NCI-H146 (cell line): ENCODE results near the gene THOC2.
"Not testable (repeated sequence)": the region's sequence is repeated elsewhere in the genome, so short reads cannot be mapped to it uniquely, and the experiment has no call there.

Source experiments
- DNase-seq: peaks from one replicate; lab custom pipeline; 2025; lab: John Stamatoyannopoulos, UW

The THOC2 gene

GRCh38 chrX:123738378-123738940, 5.6 kb upstream of the THOC2 start:
- no peak for DNase-seq

DNA sequence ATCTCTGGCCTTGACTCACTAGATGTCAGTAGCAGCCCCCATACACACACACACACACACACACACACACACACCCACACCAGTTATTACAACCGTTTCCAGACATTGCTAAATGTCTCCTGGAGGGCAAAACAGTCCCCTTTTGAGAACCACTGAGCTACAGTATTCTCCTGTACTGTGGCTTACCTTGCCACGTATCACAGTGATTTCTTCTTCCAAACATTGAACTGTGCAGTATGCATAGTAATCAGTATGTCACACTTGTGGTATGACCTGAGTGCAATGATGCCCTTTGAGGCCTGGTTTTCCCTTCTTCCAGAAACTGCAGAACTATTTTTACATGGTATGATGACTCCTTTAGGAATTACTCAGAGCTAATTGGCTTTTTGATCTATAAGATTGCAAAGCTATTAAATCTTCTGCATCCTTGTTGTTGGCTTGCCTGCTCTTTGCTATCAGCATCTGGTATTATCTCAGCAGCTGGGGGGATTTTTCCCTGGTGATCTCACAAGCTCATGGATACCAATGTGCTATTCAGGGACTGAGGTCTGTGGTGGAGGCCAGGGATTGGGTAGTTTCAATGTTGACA, 3.6 kb upstream of the THOC2 start:
- no peak for DNase-seq

DNA sequence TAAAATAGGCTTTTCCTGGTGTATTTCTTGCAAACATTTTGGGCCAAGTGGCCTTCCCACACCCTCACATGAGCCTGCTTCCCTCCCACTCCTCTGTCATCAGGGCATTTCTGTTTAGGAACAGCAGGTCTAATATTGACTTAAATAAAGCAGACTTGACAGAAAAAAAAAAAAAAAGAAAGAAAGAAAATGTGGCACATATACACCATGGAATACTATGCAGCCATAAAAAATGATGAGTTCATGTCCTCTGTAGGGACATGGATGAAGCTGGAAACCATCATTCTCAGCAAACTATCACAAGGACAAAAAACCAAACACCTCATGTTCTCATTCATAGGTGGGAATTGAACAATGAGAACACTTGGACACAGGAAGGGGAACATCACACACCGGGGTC, 2.3 kb upstream of the THOC2 start:
- DNase-seq, result not testable (repeated sequence)

- not testable (repeated sequence) for DNase-seq
Measured at GRCh38 chrX:123734079-123734478, 1.2 kb upstream of the THOC2 start.

- no peak for DNase-seq
Measured at GRCh38 chrX:123731987-123732669, 724 bp downstream of the THOC2 start.

GRCh38 chrX:123731258-123731986, 1.4 kb downstream of the THOC2 start:
- DNase-seq, result no peak

- DNase-seq, result no peak
Measured at GRCh38 chrX:123728554-123728953, 4.3 kb downstream of the THOC2 start.

DNA sequence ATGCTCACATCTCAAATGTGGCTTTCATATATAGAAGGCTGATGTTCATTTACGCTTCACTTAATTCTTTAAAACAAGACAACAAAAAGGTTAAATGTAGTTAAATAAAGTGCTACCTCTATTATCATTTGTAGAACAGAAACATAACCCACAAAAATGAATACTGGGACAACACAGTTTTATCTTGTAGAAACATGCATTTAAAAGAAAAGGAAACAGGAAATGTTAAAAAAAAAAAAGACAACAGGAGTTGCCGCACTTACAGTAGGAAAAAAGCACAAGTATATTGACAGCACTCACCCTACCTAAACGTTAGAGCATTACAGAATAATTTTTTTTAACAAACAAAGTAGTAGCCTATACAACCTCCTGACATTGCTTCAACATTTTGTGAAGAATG, 4.8 kb downstream of the THOC2 start:
- DNase-seq, result no peak

DNA sequence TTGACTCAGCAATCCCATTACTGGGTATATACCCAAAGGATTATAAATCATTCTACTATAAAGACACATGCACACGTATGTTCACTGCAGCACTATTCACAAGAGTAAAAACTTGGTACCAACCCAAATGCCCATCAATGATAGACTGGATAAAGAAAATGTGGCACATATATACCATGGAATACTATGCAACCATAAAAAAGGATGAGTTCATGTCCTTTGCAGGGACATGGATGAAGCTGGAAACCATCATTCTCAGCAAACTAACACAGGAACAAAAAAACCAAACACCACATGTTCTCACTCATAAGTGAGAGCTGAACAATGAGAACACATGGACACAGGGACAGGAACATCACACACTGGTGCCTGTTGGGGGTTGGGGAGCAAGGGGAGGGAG, 10.7 kb downstream of the THOC2 start:
- not testable (repeated sequence) for DNase-seq

DNA sequence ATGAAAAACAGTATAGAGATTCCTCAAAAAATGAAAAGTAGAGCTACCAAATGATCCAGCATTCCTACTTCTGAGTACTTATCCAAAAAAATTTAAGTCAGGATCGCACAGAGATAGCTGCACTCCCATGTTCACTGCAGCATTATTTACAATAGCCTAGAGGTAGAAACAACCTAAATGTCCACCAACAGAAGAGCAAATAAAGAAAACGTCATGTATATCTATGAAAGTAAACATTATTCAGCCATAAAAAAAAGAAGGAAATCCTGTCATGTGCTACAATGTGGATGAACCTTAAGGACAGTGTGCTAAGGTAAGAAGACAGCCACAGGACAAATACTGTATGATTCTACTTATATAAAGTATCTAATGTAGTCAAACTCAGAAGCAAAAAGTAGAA, 12.4 kb downstream of the THOC2 start:
- no peak for DNase-seq

DNA sequence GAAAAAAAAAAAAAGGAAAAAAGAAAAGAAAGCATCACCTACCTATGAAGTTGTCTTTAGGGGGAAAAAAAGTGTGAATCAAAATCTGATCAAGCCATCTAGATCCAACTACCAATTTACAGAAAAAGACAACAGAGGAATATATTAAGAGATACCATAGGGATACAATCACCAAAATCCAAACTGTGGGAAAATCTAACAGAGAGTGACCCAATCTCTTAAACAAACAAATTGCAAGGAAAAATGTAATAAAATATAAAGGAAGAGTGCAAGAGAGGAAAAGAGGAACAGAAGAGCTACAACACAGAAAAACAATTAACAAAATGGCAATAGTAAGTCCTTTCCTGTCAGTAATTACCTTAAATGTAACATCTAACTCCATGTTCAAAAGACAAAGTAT, 19.0 kb downstream of the THOC2 start:
- DNase-seq, result no peak

DNA sequence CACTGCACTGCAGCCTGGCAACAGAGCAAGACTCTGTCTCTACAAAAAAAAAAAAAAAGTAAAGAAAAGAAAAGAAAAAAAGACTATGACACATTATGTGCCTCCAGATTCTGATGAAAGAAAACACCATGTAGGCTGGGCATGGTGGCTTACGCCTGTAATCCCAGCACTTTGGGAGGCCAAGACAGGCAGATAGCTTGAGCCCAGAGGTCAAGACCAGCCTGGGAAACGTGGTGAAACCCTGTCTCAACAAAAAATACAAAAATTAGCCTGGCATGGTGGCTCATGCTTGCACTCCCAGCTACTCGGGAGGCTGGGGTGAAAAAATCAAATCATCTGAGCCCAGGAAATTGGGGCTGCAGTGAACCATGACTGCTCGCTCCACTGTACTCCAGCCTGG, 19.4 kb downstream of the THOC2 start:
- no peak for DNase-seq

- DNase-seq, result not testable (repeated sequence)
Measured at GRCh38 chrX:123711201-123711600, 21.7 kb downstream of the THOC2 start.

- no peak for DNase-seq
Measured at GRCh38 chrX:123704781-123705180, 28.1 kb downstream of the THOC2 start.

- DNase-seq, result no peak
Measured at GRCh38 chrX:123698979-123699520, 33.8 kb downstream of the THOC2 start.

- no peak for DNase-seq
Measured at GRCh38 chrX:123696334-123696733, 36.5 kb downstream of the THOC2 start.

- no peak for DNase-seq
Measured at GRCh38 chrX:123695242-123695641, 37.6 kb downstream of the THOC2 start.

- DNase-seq, result no peak
Measured at GRCh38 chrX:123691776-123692175, 41.1 kb downstream of the THOC2 start.

DNA sequence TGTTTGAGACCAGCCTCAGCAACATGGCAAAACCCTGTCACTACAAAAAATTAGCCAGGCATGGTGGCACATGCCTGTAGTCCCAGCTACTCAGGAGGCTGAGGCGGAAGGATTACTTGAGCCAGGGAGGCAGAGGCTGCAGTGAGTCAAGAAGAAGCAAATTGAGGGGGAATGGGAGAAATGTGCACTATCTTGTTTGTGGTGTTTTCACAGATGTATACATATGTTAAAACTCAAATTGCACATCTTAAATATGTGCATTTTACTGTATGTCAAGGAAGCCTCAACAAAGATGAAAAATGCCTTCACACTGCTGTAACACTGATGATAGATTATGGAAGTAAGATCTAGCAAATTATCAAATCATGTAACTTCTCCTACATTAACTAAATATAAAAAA, 44.3 kb downstream of the THOC2 start:
- DNase-seq, result no peak

DNA sequence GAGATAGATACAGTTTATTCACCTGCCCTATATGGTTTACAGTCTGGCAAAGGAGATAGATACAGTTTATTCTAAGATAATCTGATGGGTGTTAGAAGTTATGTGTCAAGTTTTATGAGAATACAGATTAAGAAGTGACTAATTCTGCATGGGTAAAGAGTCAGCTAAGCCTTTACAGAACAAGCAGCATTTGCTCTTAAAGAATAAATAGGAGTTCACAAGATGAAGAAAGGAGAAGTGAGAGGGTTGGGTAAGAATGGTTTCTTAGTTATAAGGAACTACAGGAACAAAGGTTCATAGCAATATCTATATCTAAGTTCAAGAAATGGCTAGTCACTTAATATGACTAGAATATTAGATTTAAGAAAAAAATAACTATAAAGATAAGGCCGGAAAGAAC, 47.6 kb downstream of the THOC2 start:
- no peak for DNase-seq

GRCh38 chrX:123682186-123682585, 50.7 kb downstream of the THOC2 start:
- DNase-seq, result no peak

DNA sequence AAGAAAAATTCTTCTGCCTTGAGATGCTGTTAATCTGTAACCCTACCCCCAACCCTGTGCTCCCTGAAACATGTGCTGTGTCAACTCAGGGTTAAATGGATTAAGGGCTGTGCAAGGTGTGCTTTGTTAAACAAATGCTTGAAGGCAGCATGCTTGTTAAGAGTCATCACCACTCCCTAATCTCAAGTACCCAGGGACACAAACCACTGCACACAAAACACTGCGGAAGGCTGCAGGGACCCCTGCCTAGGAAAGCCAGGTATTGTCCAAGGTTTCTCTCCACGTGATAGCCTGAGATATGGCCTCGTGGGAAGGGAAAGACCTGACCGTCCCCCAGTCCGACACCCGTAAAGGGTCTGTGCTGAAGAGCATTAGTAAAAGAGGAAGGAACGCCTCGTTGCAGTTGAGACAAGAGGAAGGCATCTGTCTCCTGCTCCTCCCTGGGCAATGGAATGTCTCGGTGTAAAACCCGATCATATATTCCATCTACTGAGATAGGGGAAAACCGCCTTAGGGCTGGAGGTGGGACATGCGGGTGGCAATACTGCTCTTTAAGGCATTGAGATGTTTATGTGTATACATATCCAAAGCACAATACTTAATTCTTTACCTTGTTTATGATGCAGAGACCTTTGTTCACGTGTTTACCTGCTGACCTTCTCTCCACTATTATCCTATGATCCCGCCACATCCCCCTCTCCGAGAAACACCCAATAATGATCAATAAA, 53.0 kb downstream of the THOC2 start:
- not testable (repeated sequence) for DNase-seq
